ENCODE data around the gene IFFO2. TPM values are rescaled to one million over a fixed set of nuclear protein-coding genes. Genes with fewer than 3 reads are reported as not detected.
A peak's percentile ranks its signal among the peaks of the same experiment; 100 is the strongest.

The IFFO2 gene
- polyA plus RNA-seq, 6 donors from 2014 or later = 0.09 to 3.2 (median 1.4) TPM

- Mint-ChIP-seq H3K4me3 (no peak overlapping the region), H3K36me3 (peaks cover 0 to 4% of the 10 kb centered on the region in 2 donors), H3K27ac (no peak overlapping the region), H3K9me3 (no peaks in the 10 kb centered on the region), H3K4me1 (no peaks in the 10 kb centered on the region), H3K27me3 (peaks cover 3 to 30% (median 27%) of the 10 kb centered on the region in 3 donors)
- ATAC-seq (ENCODE audit: low read depth in 2 of 2) (no peak), DNase-seq (no peak)
Measured at GRCh38 chr1:18965206-18966173, 9.0 kb upstream of the IFFO2 start.

GRCh38 chr1:18963968-18964367, 7.5 kb upstream of the IFFO2 start:
- Mint-ChIP-seq H3K9me3 (no peaks in the 10 kb centered on the region), H3K27me3 (peaks cover 3 to 35% (median 33%) of the 10 kb centered on the region in 3 donors), H3K27ac (no peak overlapping the region), H3K4me3 (no peak overlapping the region), H3K4me1 (no peaks in the 10 kb centered on the region), H3K36me3 (peaks cover 0 to 4% of the 10 kb centered on the region in 2 donors)
- ATAC-seq (ENCODE audit: low read depth in 2 of 2) (no peak), DNase-seq (no peak)

GRCh38 chr1:18962855-18963737, 6.6 kb upstream of the IFFO2 start:
- H3K36me3 Mint-ChIP-seq = no peaks in the 10 kb centered on the region
- peaks cover 5 to 34% (median 24%) of the 10 kb centered on the region in 3 donors for H3K27me3 Mint-ChIP-seq
- ATAC-seq (ENCODE audit: low read depth in 2 of 2) (no peak), DNase-seq (no peak)
- H3K27ac Mint-ChIP-seq = no peak overlapping the region
- peaks cover under 1 to 4% (median 2%) of the 10 kb centered on the region in 3 donors for H3K4me1 Mint-ChIP-seq
- H3K4me3 Mint-ChIP-seq = no peak overlapping the region
- no peaks in the 10 kb centered on the region for H3K9me3 Mint-ChIP-seq

- peak overlapping the region in 1 of 6 donors; percentile 52 for H3K27ac Mint-ChIP-seq
Measured at GRCh38 chr1:18962121-18962721, 5.7 kb upstream of the IFFO2 start.

GRCh38 chr1:18960821-18961220, 4.3 kb upstream of the IFFO2 start:
- Mint-ChIP-seq H3K4me3 (peak overlapping the region in 1 of 8 donors; percentile 14), H3K27ac (no peak overlapping the region), H3K36me3 (no peaks in the 10 kb centered on the region), H3K4me1 (peaks cover 10 to 14% (median 10%) of the 10 kb centered on the region in 3 donors), H3K9me3 (no peaks in the 10 kb centered on the region), H3K27me3 (peaks cover 9 to 39% (median 17%) of the 10 kb centered on the region in 3 donors)
- DNase-seq (no peak), ATAC-seq (ENCODE audit: low read depth in 2 of 2) (no peak)

More at GRCh38 chr1:18962121-18962721, 5.7 kb upstream of the IFFO2 start:
- ATAC-seq (ENCODE audit: low read depth in 2 of 2) (no peak), DNase-seq (no peak)
- Mint-ChIP-seq H3K4me1 (peaks cover 9 to 10% (median 10%) of the 10 kb centered on the region in 3 donors), H3K4me3 (no peak overlapping the region), H3K9me3 (no peaks in the 10 kb centered on the region), H3K27me3 (peaks cover 9 to 43% (median 24%) of the 10 kb centered on the region in 3 donors), H3K36me3 (no peaks in the 10 kb centered on the region)

- ATAC-seq (ENCODE audit: low read depth in 2 of 2) = no peak
- no peaks in the 10 kb centered on the region for H3K9me3 Mint-ChIP-seq
Measured at GRCh38 chr1:18960409-18960808, 3.9 kb upstream of the IFFO2 start.

GRCh38 chr1:18959591-18959990, 3.1 kb upstream of the IFFO2 start:
- Mint-ChIP-seq H3K9me3 (no peaks in the 10 kb centered on the region), H3K27me3 (peaks cover 6 to 30% (median 7%) of the 10 kb centered on the region in 3 donors), H3K4me1 (peaks cover 17 to 21% (median 18%) of the 10 kb centered on the region in 3 donors), H3K4me3 (peak overlapping the region in 2 of 8 donors; percentile 14 to 20), H3K27ac (no peak overlapping the region), H3K36me3 (no peaks in the 10 kb centered on the region)
- no peak for DNase-seq
- no peak for ATAC-seq (ENCODE audit: low read depth in 2 of 2)

More at GRCh38 chr1:18960409-18960808, 3.9 kb upstream of the IFFO2 start:
- peaks cover 10 to 14% (median 10%) of the 10 kb centered on the region in 3 donors for H3K4me1 Mint-ChIP-seq
- H3K27me3 Mint-ChIP-seq = peaks cover 9 to 35% (median 13%) of the 10 kb centered on the region in 3 donors
- no peak for DNase-seq
- H3K36me3 Mint-ChIP-seq = no peaks in the 10 kb centered on the region
- H3K27ac Mint-ChIP-seq = peak overlapping the region in 1 of 6 donors; percentile 25
- H3K4me3 Mint-ChIP-seq = peak overlapping the region in 2 of 8 donors; percentile 14 to 17

- ATAC-seq (ENCODE audit: low read depth in 2 of 2) (no peak), DNase-seq (no peak)
- Mint-ChIP-seq H3K4me3 (peak overlapping the region; percentile 81 to 94 (median 88)), H3K9me3 (no peaks in the 10 kb centered on the region), H3K27ac (peak overlapping the region in 4 of 6 donors; percentile 22 to 59 (median 45)), H3K36me3 (no peaks in the 10 kb centered on the region), H3K4me1 (peaks cover 27 to 37% (median 33%) of the 10 kb centered on the region in 3 donors), H3K27me3 (peaks cover 6 to 25% (median 7%) of the 10 kb centered on the region in 3 donors)
Measured at GRCh38 chr1:18957532-18958300, 1.2 kb upstream of the IFFO2 start.

GRCh38 chr1:18957136-18957521, 653 bp upstream of the IFFO2 start:
- peak overlapping the region; percentile 81 to 94 (median 88) for H3K4me3 Mint-ChIP-seq
- no peaks in the 10 kb centered on the region for H3K9me3 Mint-ChIP-seq
- ATAC-seq (ENCODE audit: low read depth in 2 of 2) = peak in 1 of 2 donors; percentile 2
- no peak for DNase-seq
- H3K4me1 Mint-ChIP-seq = peaks cover 31 to 43% (median 34%) of the 10 kb centered on the region in 3 donors
- peak overlapping the region in 4 of 6 donors; percentile 34 to 97 (median 85) for H3K27ac Mint-ChIP-seq
- H3K36me3 Mint-ChIP-seq = no peaks in the 10 kb centered on the region
- peaks cover 6 to 25% (median 7%) of the 10 kb centered on the region in 3 donors for H3K27me3 Mint-ChIP-seq

GRCh38 chr1:18955441-18956192, 859 bp downstream of the IFFO2 start:
- Mint-ChIP-seq H3K36me3 (no peaks in the 10 kb centered on the region), H3K9me3 (no peaks in the 10 kb centered on the region), H3K4me3 (peak overlapping the region; percentile 73 to 92 (median 88)), H3K27me3 (peaks cover 6 to 23% (median 6%) of the 10 kb centered on the region in 3 donors), H3K4me1 (peaks cover 42 to 58% (median 50%) of the 10 kb centered on the region in 3 donors), H3K27ac (peak overlapping the region in 5 of 6 donors; percentile 42 to 100 (median 88))
- ATAC-seq (ENCODE audit: low read depth in 2 of 2) (peak; percentile 6 to 8), DNase-seq (peak; percentile 53)

- Mint-ChIP-seq H3K4me1 (peaks cover 45 to 63% (median 55%) of the 10 kb centered on the region in 3 donors), H3K36me3 (no peaks in the 10 kb centered on the region)
- no peak for DNase-seq
Measured at GRCh38 chr1:18955131-18955440, 1.4 kb downstream of the IFFO2 start.

More at GRCh38 chr1:18955131-18955440, 1.4 kb downstream of the IFFO2 start:
- ATAC-seq (ENCODE audit: low read depth in 2 of 2) = no peak
- H3K27me3 Mint-ChIP-seq = peaks cover under 1 to 18% (median 6%) of the 10 kb centered on the region in 3 donors
- peak overlapping the region in 4 of 6 donors; percentile 60 to 100 (median 92) for H3K27ac Mint-ChIP-seq
- H3K4me3 Mint-ChIP-seq = peak overlapping the region; percentile 73 to 92 (median 88)
- no peaks in the 10 kb centered on the region for H3K9me3 Mint-ChIP-seq
